Progenitor cell of endocrine pancreas (in vitro differentiated cells): ENCODE measurements around the gene ELK3. TPM values are rescaled to one million over a fixed set of nuclear protein-coding genes. Genes with fewer than 3 reads are reported as not detected.

Experiments used
- DNase-seq: peaks from one replicate; pipeline ENCODE4 v3.0.0; 2021; ENCODE audit warnings: low spot score; ENCODE audit not compliant: unreplicated experiment
- H3K27ac Mint-ChIP-seq: 2 replicates; pipeline ENCODE4 v1.8.0; 2021; ENCODE audit warnings: mild to moderate bottlenecking, moderate library complexity, mixed read lengths
- H3K27me3 Mint-ChIP-seq: 2 replicates; pipeline ENCODE4 v1.8.0; 2021; ENCODE audit warnings: mixed read lengths
- H3K36me3 Mint-ChIP-seq: 2 replicates; pipeline ENCODE4 v1.8.0; 2022; ENCODE audit warnings: mixed read lengths; ENCODE audit not compliant: insufficient read depth
- H3K4me1 Mint-ChIP-seq: 2 replicates; pipeline ENCODE4 v1.8.0; 2021; ENCODE audit warnings: low read depth, mixed read lengths
- H3K4me3 Mint-ChIP-seq: 2 replicates; pipeline ENCODE4 v1.8.0; 2021; ENCODE audit warnings: low read depth, mild to moderate bottlenecking, moderate library complexity, mixed read lengths
- H3K9me3 Mint-ChIP-seq: 2 replicates; pipeline ENCODE4 v1.8.0; 2021; ENCODE audit warnings: low read depth, mixed read lengths
- total RNA-seq: library from RNA; stranded (reverse); gene quantifications from 2 replicates; pipeline ENCODE4 v1.2.1, GENCODE V29; 2021
- TF ChIP-seq, protein P1 (sequence below): fragments of 200-600 bp; sonication (generic); IDR thresholded peaks from one replicate; pipeline ENCODE4 v1.5.0; 2021; ENCODE audit warnings: antibody characterized with exemption, mild to moderate bottlenecking; ENCODE audit not compliant: unreplicated experiment

The ELK3 gene
- total RNA-seq, 1 donor from 2014 or later, result 5.4 TPM

GRCh38 chr12:96266238-96266637 is 72.1 kb downstream of the ELK3 start:
- H3K4me3 Mint-ChIP-seq, result no peak overlapping the region
- DNase-seq, result no peak

DNA sequence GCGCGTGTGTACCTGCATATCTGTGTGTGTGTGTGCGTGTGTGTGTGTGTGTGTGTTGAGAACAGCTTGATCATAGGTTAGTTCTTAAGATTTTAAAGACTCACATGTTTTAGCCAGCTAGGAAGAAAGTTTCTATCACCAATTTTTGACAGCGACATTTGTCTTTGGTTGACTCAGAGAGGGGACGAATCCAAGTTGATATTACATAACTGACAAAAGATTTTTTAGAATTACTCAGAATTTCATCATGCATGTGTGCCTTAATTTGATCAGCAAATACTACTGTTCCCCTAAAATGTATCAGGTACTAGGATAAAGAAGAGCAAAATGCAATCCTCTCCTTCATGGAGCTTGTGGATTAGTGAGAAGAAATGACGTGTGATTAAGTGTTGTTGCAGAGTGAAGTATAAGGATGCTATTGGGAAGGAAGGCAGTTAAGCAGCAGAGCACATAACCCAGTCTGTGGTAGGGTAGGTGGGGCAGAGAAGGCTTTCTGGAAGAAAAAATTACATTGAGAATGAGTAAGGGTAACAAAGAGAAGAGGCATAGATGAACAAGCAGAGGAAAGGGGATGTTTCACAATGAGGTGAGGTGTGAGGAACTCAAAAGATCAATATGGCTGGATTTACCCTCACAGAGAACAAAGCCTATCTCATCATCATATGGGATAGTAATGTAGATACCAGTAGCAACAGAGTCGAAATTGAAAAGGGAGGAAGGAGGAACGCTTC is 77.5 kb downstream of the ELK3 start:
- Mint-ChIP-seq H3K4me1 (peaks cover 3% of the 10 kb centered on the region), H3K9me3 (no peaks in the 10 kb centered on the region), H3K36me3 (peaks cover 12% of the 10 kb centered on the region), H3K27ac (no peak overlapping the region), H3K4me3 (no peak overlapping the region), H3K27me3 (no peaks in the 10 kb centered on the region)
- no peak for DNase-seq
- TF ChIP-seq, protein P1, sequence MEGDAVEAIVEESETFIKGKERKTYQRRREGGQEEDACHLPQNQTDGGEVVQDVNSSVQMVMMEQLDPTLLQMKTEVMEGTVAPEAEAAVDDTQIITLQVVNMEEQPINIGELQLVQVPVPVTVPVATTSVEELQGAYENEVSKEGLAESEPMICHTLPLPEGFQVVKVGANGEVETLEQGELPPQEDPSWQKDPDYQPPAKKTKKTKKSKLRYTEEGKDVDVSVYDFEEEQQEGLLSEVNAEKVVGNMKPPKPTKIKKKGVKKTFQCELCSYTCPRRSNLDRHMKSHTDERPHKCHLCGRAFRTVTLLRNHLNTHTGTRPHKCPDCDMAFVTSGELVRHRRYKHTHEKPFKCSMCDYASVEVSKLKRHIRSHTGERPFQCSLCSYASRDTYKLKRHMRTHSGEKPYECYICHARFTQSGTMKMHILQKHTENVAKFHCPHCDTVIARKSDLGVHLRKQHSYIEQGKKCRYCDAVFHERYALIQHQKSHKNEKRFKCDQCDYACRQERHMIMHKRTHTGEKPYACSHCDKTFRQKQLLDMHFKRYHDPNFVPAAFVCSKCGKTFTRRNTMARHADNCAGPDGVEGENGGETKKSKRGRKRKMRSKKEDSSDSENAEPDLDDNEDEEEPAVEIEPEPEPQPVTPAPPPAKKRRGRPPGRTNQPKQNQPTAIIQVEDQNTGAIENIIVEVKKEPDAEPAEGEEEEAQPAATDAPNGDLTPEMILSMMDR, result no peak

More at GRCh38 chr12:96266238-96266637, 72.1 kb downstream of the ELK3 start:
- peaks cover 16% of the 10 kb centered on the region for H3K4me1 Mint-ChIP-seq
- H3K9me3 Mint-ChIP-seq, result no peaks in the 10 kb centered on the region
- TF ChIP-seq, protein P1, result no peak
- H3K27ac Mint-ChIP-seq, result no peak overlapping the region
- peaks cover 10% of the 10 kb centered on the region for H3K36me3 Mint-ChIP-seq
- H3K27me3 Mint-ChIP-seq, result no peaks in the 10 kb centered on the region

GRCh38 chr12:96274331-96274730 is 80.2 kb downstream of the ELK3 start:
- TF ChIP-seq, protein P1, result no peak
- Mint-ChIP-seq H3K36me3 (peaks cover 15% of the 10 kb centered on the region), H3K27ac (no peak overlapping the region), H3K4me3 (no peak overlapping the region), H3K27me3 (no peaks in the 10 kb centered on the region), H3K4me1 (peaks cover 3% of the 10 kb centered on the region), H3K9me3 (no peaks in the 10 kb centered on the region)
- DNase-seq, result no peak

DNA sequence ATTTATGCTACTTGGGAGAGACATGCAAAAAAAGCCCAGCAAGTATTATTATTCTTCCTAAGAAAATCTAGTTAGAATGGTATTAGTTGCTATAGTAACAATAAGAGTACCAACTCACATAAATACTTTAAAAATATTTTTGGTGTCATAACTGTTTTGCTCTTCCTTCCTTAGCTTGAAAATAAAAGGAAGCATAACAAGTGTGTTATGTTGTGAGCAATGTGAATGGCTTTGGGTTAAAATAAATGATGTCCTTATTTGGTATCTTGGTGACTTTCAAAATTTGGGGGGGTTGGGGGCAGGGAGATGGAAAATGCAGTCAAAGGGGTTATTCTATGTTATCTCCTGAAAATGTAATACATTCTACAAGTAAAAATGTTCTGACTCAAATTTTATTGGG is 91.0 kb downstream of the ELK3 start:
- TF ChIP-seq, protein P1, result no peak
- Mint-ChIP-seq H3K4me3 (no peak overlapping the region), H3K36me3 (peaks cover 28% of the 10 kb centered on the region), H3K27me3 (no peaks in the 10 kb centered on the region), H3K9me3 (no peaks in the 10 kb centered on the region), H3K4me1 (no peaks in the 10 kb centered on the region), H3K27ac (no peak overlapping the region)
- no peak for DNase-seq

DNA sequence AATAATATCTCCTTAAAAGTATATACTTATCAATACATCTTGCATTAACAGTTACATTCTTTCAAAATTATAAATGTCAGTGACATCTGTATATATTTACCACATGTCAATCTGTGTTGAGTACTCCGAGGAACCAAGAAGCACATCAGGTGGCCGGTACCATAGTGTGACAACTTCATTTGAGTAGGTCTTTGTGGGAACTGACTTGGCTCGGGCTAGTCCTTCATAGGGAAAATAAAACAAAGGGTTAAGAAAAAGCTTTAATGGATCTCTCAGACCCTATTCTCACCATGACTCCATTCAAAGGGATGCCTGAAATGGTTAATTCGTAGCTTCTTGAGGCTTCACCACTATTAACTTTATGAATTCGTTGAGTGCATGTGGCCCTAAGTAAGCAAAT is 94.9 kb downstream of the ELK3 start:
- H3K4me1 Mint-ChIP-seq, result no peaks in the 10 kb centered on the region
- H3K27ac Mint-ChIP-seq, result no peak overlapping the region
- H3K4me3 Mint-ChIP-seq, result no peak overlapping the region
- DNase-seq, result no peak
- TF ChIP-seq, protein P1, result no peak
- peaks cover 24% of the 10 kb centered on the region for H3K36me3 Mint-ChIP-seq
- H3K27me3 Mint-ChIP-seq, result no peaks in the 10 kb centered on the region
- no peaks in the 10 kb centered on the region for H3K9me3 Mint-ChIP-seq
